ENCODE measurements around the gene CEP41.
"Not testable (repeated sequence)": the region's sequence is repeated elsewhere in the genome, so short reads cannot be mapped to it uniquely, and the experiment has no call there.

Gene CEP41

GRCh38 chr7:130385600-130386066, 55.2 kb downstream of the CEP41 start:
- DNase-seq = no peak

- no peak for DNase-seq
Observed at GRCh38 chr7:130384841-130385599, 55.8 kb downstream of the CEP41 start.

- no peak for DNase-seq
Observed at GRCh38 chr7:130384371-130384801, 56.4 kb downstream of the CEP41 start.

- DNase-seq = no peak
Observed at GRCh38 chr7:130383187-130383980, 57.4 kb downstream of the CEP41 start.

DNA sequence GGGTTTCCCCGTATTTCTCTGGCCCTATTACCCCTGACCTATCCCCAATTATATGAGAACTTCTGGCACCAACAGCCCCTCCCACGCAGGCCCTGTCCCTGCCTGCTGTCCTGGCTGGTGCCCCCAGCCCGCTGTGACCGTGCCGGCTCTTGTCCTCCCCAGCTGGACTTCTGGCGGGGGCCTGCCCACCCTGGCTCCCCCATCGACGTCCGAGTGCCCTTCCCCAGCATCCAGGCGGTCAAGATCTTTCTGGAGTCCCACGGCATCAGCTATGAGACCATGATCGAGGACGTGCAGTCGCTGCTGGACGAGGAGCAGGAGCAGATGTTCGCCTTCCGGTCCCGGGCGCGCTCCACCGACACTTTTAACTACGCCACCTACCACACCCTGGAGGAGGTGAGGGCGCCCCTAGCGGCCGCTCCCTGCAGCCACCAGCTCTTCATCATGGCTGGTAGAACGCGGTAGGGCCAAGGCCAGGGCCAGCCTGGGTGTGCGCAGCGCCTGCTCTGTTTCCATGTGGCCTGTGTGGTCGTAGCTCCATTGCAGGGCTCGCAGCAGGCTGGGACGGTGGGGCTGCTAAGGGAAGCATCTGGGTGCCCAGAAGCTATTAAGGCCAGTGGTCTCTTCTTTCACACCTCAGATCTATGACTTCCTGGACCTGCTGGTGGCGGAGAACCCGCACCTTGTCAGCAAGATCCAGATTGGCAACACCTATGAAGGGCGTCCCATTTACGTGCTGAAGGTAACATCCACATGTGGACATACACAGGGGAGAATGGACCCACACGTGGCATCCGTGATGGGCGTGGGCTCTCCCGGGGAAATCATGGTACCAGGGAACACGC, 59.1 kb downstream of the CEP41 start:
- DNase-seq = no peak

GRCh38 chr7:130380861-130381455, 59.9 kb downstream of the CEP41 start:
- no peak for DNase-seq

GRCh38 chr7:130379921-130380860, 60.6 kb downstream of the CEP41 start, which contains the start of gene CPA1:
CPA1 (plus strand) TSS chr7:130380494; CDS start chr7:130380521, 27 bp downstream.
- DNase-seq = no peak

GRCh38 chr7:130379532-130379920, 61.3 kb downstream of the CEP41 start:
- DNase-seq = no peak

- DNase-seq = no peak
Observed at GRCh38 chr7:130379019-130379418, 61.8 kb downstream of the CEP41 start.

GRCh38 chr7:130377178-130377577, 63.6 kb downstream of the CEP41 start:
- DNase-seq = no peak

- DNase-seq = not testable (repeated sequence)
Observed at GRCh38 chr7:130376461-130376860, 64.4 kb downstream of the CEP41 start.

- DNase-seq = no peak
Observed at GRCh38 chr7:130374507-130374906, 66.3 kb downstream of the CEP41 start.

DNA sequence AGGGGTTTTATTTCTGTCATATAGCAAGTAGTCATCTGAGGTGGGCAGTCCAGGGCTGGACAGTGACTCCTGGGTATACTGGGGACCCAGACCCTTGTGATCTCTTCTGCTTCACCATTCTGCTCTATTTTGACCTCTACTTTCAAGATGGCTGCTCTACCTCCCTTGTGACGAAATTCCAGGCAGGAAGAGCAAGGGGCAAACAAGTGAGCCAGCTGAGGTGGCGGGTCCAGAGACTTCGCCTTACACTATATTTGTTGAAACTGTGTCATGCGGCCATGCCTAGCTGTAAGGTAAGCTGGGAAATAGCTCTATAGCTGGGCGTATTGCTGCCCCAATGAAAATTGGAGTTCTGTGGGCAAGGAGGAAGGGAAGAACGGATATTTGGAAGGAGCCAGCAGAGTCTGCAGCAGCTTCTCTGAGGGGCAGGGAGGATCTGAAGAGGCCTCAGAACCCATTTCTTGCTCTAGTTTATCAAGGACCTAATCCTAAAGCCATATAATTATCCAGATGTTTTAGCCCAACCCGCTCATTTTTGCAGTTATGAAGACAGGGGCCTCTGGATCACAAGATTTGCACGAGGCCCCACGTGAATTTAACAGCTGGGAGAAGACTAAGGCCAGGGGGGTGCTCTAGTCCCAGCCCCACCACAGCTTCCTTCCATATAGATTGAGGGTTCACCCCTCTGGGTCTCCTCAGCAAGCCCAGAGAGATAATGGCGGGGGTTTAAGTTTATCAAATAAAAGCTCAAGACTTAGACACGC, 68.2 kb downstream of the CEP41 start:
- no peak for DNase-seq

DNA sequence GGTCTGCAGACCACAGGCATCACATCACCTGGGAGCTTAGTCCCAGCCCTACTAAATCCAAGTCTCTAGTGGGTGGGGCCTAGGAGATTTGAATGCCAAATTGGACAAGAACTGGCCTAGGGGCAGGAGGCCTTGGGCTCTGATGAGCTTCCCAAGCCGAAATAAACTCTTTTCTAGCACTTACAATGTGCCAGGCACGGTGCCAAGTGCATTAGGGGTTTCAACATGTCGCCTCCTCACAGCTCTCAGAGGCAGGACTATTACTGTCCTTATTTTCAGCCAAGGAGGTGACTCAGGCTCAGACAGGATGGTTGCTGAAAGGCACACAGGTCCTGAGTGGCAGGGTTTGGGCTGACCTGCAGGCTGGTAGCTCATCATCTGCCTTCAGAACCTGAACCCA, 69.8 kb downstream of the CEP41 start:
- DNase-seq = no peak

DNA sequence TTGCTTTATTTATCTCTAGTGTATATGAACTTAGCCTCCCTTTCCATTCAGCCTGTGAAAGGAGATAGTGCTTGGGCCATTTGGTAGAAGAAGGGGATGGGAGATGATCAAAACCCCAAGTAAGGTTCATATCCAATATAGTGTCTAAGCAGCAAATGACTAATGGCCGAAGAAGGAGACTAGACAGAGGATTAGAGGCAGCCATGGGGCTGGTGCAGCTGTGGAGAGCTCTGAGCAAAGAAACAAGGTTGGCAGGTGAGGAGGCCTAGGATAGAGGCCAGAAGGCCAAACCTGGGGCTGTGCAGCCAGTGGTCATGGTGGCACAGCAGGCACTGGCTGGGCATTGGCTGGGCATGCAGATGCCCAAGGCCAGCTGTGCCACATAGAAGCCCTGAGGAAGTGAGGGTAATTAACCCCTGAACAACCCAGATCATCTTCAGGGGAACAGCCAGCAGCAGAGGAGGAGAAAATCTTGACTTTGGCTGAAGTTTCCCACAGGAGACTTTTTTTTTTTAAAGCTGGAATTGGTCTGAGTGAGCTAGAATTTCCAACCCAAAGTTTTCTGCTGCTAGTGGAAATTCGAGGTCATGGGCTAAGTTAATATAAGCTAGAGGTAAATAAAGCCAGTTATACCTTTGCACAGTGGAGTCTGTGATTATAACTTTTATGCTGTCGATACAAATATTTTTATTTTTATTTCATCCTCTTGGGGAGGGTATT, 70.8 kb downstream of the CEP41 start:
- DNase-seq = no peak

- DNase-seq = no peak
Observed at GRCh38 chr7:130369110-130369711, 71.6 kb downstream of the CEP41 start.

DNA sequence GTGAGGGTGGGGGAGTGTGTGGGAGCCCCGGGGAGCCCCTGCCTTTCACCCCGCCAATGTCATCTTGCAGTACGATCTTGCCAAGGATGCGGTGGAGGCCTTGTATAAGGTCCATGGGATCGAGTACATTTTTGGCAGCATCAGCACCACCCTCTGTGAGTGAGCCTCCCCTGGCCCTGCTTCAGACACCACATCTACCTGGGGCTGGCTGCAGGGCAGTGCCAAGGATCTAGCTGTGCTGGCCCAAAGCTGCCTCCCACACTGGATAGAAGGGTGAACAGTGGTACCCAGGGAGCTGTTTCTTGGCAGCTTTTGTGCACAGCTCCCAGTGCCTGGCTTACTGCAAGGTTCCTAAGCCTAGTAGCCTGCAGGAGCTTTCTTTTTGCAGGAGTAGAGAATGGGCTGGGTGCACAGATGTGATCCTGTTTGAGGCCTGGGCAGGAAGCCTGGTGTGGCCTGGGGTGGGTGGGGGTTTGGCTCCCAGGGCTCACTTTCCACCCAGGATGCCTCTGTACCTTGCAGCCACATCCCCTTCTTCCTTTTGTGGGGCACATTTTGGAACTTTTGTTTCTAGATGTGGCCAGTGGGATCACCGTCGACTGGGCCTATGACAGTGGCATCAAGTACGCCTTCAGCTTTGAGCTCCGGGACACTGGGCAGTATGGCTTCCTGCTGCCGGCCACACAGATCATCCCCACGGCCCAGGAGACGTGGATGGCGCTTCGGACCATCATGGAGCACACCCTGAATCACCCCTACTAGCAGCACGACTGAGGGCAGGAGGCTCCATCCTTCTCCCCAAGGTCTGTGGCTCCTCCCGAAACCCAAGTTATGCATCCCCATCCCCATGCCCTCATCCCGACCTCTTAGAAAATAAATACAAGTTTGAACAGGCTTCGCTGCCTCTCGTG, 72.7 kb downstream of the CEP41 start:
- DNase-seq = no peak

GRCh38 chr7:130367088-130367755, 73.6 kb downstream of the CEP41 start:
- DNase-seq = no peak

Data from activated effector memory CD4-positive, alpha-beta T cell treated with Interleukin-2 at 50 U/mL for 16 hours (primary cell).